ENCODE data around the gene OR4C15.

The OR4C15 gene

GRCh38 chr11:55554169-55554568 is at the start of gene OR4C15:
OR4C15 (plus strand) TSS chr11:55554469; CDS start chr11:55554469, 0 bp downstream.
- in situ Hi-C loops (cut with HindIII; ENCODE audit: low sequenced_read_pairs) = no loop called here
- no peak for DNase-seq (ENCODE audit: low read depth, low spot score)
- H3K4me3 ChIP-seq (ENCODE audit: low read depth, low read length) = no peak within 1 kb of the TSS
- no peak for TF ChIP-seq CTCF (IDR thresholded peaks at IDR 0.05; ENCODE audit: low read depth, low read length)

GRCh38 chr11:55571828-55572227 is 17.6 kb downstream of the OR4C15 start, which contains the start of gene OR4C16:
OR4C16 (plus strand) TSS chr11:55572128; CDS start chr11:55572128, 0 bp downstream.
- H3K4me3 ChIP-seq (ENCODE audit: low read depth, low read length) = no peak within 1 kb of the TSS
- DNase-seq (ENCODE audit: low read depth, low spot score) = no peak
- in situ Hi-C loops (cut with HindIII; ENCODE audit: low sequenced_read_pairs) = no loop called here
- no peak for TF ChIP-seq CTCF (IDR thresholded peaks at IDR 0.05; ENCODE audit: low read depth, low read length)

GRCh38 chr11:55572548-55572947 is 18.3 kb downstream of the OR4C15 start:
- in situ Hi-C loops (cut with HindIII; ENCODE audit: low sequenced_read_pairs) = no loop called here
- no peak overlapping the region for H3K4me3 ChIP-seq (ENCODE audit: low read depth, low read length)
- no peak for DNase-seq (ENCODE audit: low read depth, low spot score)
- TF ChIP-seq CTCF (IDR thresholded peaks at IDR 0.05; ENCODE audit: low read depth, low read length) = no peak

Measured in astrocyte of the spinal cord (primary cell).